Caco-2 (cell line): ENCODE data around the gene CASP5. TPM values are rescaled to one million over a fixed set of nuclear protein-coding genes. Genes with fewer than 3 reads are reported as not detected.

Experiments
- BruUV-seq: library from RNA; stranded (reverse); fragments of 400-500 nt; replicated peaks from 2 replicates; lab custom pipeline; 2021; lab: Mats Ljungman, UMichigan
- CTCF ChIA-PET: fragments of 300-600 bp; sonication (Branson Sonifier 250); formaldehyde crosslinking; loops from one replicate; lab custom pipeline; 2022; ENCODE audit warnings: antibody characterized with exemption; lab: Charles Lee
- POLR2A ChIA-PET: fragments of 300-600 bp; sonication (Branson Sonifier 250); formaldehyde crosslinking; loops from one replicate; lab custom pipeline; 2022; ENCODE audit warnings: antibody characterized with exemption; lab: Charles Lee
- DNase-seq, 2 experiments: peaks; one replicate each; pipeline versions ENCODE4 v3.0.0 to v3.0.0-alpha.2; 2020 to 2022
- H3K27me3 ChIP-seq: replicated peaks from 2 replicates; pipeline ENCODE4 v1.6.0; 2011; ENCODE audit warnings: low read length; ENCODE audit not compliant: control insufficient read depth, insufficient read depth
- H3K36me3 ChIP-seq: 2 replicates; pipeline ENCODE4 v1.5.1; 2011; ENCODE audit warnings: low read length; ENCODE audit not compliant: control insufficient read depth, insufficient read depth
- H3K4me1 ChIP-seq: fragments of 250-450 bp; sonication (Bioruptor Pico); 2 replicates; pipeline ENCODE4 v1.5.1; 2020; ENCODE audit warnings: mild to moderate bottlenecking
- H3K4me3 ChIP-seq: 2 replicates; pipeline ENCODE4 v1.5.1; 2011; ENCODE audit warnings: low read depth, mild to moderate bottlenecking, control low read depth, low read length
- H3K9me3 ChIP-seq: fragments of 250-450 bp; sonication (Bioruptor Pico); 2 replicates; pipeline ENCODE4 v1.5.1; 2020; ENCODE audit warnings: mild to moderate bottlenecking, moderate library complexity
- H3K27ac Mint-ChIP-seq: one replicate; pipeline ENCODE4 v1.8.0; 2022; ENCODE audit warnings: mixed read lengths; ENCODE audit not compliant: unreplicated experiment
- H3K27me3 Mint-ChIP-seq: one replicate; pipeline ENCODE4 v1.8.0; 2022; ENCODE audit warnings: mixed read lengths; ENCODE audit not compliant: insufficient read depth, unreplicated experiment
- H3K36me3 Mint-ChIP-seq: one replicate; pipeline ENCODE4 v1.8.0; 2022; ENCODE audit warnings: mild to moderate bottlenecking, mixed read lengths; ENCODE audit not compliant: insufficient read depth, unreplicated experiment
- H3K4me1 Mint-ChIP-seq: one replicate; pipeline ENCODE4 v1.8.0; 2022; ENCODE audit warnings: low read depth, mixed read lengths; ENCODE audit not compliant: unreplicated experiment
- H3K4me3 Mint-ChIP-seq: one replicate; pipeline ENCODE4 v1.8.0; 2022; ENCODE audit warnings: mild to moderate bottlenecking, moderate library complexity, mixed read lengths; ENCODE audit not compliant: unreplicated experiment
- H3K9me3 Mint-ChIP-seq: one replicate; pipeline ENCODE4 v1.8.0; 2022; ENCODE audit warnings: mixed read lengths; ENCODE audit not compliant: unreplicated experiment
- CTCF ChIP-seq, 2 experiments: fragments of 200-600 bp in 1 of 2; IDR thresholded peaks; 1 replicate in 1 of 2; 2 replicates in 1 of 2; pipeline versions ENCODE4 v1.5.1 to v1.8.0; 2011 to 2022; ENCODE audit warnings: antibody characterized with exemption in 1 of 2, control low read depth in 1 of 2, inconsistent platforms in 1 of 2, low read depth in 1 of 2, low read length in 1 of 2, mild to moderate bottlenecking in 1 of 2, moderate library complexity in 1 of 2; ENCODE audit not compliant: insufficient read depth in 1 of 2, severe bottlenecking in 1 of 2, unreplicated experiment in 1 of 2
- intact Hi-C: fragments of 100-400 bp; cut with micrococcal nuclease; formaldehyde crosslinking; loops from one replicate; pipeline ENCODE4 v1.10.0; 2022; ENCODE audit not compliant: unreplicated experiment
- total RNA-seq: library from RNA; stranded (reverse); gene quantifications from 2 replicates; pipeline ENCODE4 v1.2.3, GENCODE V29; 2022

Gene CASP5
- total RNA-seq, 1 experiment from 2014 or later: 1.4 TPM

- H3K4me3 Mint-ChIP-seq: no peak overlapping the region
- DNase-seq: no peak
- Histone ChIP-seq H3K27me3 (no peaks in the 10 kb centered on the region), H3K36me3 (no peaks in the 10 kb centered on the region), H3K4me3 (no peak overlapping the region), H3K4me1 (peaks cover 35% of the 10 kb centered on the region), H3K9me3 (no peaks in the 10 kb centered on the region)
- TF ChIP-seq CTCF (IDR thresholded peaks at IDR 0.05; ENCODE audit: insufficient read depth in 1 of 2, low read depth in 1 of 2, low read length in 1 of 2, severe bottlenecking in 1 of 2, unreplicated experiment in 1 of 2): no peak
- ChIA-PET CTCF (no interaction called here), POLR2A (no interaction called here)
- H3K27me3 Mint-ChIP-seq: no peaks in the 10 kb centered on the region
- H3K27ac Mint-ChIP-seq: no peak overlapping the region
- H3K9me3 Mint-ChIP-seq: peaks cover 2% of the 10 kb centered on the region
- BruUV-seq: no TSS peak
- peaks cover 22% of the 10 kb centered on the region for H3K4me1 Mint-ChIP-seq
- no peaks in the 10 kb centered on the region for H3K36me3 Mint-ChIP-seq
- intact Hi-C loops: no loop called here
Observed at GRCh38 chr11:105007463-105007862, 15.5 kb downstream of the CASP5 start.

- no peak for TF ChIP-seq CTCF (IDR thresholded peaks at IDR 0.05; ENCODE audit: insufficient read depth in 1 of 2, low read depth in 1 of 2, low read length in 1 of 2, severe bottlenecking in 1 of 2, unreplicated experiment in 1 of 2)
- H3K4me1 Mint-ChIP-seq: peaks cover 18% of the 10 kb centered on the region
- Histone ChIP-seq H3K4me3 (no peak overlapping the region), H3K27me3 (no peaks in the 10 kb centered on the region), H3K36me3 (no peaks in the 10 kb centered on the region), H3K4me1 (peaks cover 33% of the 10 kb centered on the region), H3K9me3 (peaks cover 5% of the 10 kb centered on the region; the same call in 1 of the 2 replicates)
- H3K9me3 Mint-ChIP-seq: peaks cover 19% of the 10 kb centered on the region
- ChIA-PET CTCF (interaction anchor here (0.6 to 0.8 kb wide), 2 partner anchors 1301 to 1323 kb away, joined by 3 read pairs; no protein-coding TSS in a partner anchor), POLR2A (no interaction called here)
- peaks cover 5% of the 10 kb centered on the region for H3K36me3 Mint-ChIP-seq
- no TSS peak for BruUV-seq
- intact Hi-C loops: no loop called here
- H3K4me3 Mint-ChIP-seq: no peak overlapping the region
- no peaks in the 10 kb centered on the region for H3K27me3 Mint-ChIP-seq
- no peak for DNase-seq
- H3K27ac Mint-ChIP-seq: peak overlapping the region; percentile 33
Observed at GRCh38 chr11:105005451-105005845, 17.5 kb downstream of the CASP5 start.

GRCh38 chr11:105004021-105004420 is 18.9 kb downstream of the CASP5 start:
- Mint-ChIP-seq H3K4me1 (peaks cover 18% of the 10 kb centered on the region), H3K36me3 (peaks cover 5% of the 10 kb centered on the region), H3K27me3 (no peaks in the 10 kb centered on the region), H3K9me3 (peaks cover 21% of the 10 kb centered on the region), H3K27ac (no peak overlapping the region), H3K4me3 (no peak overlapping the region)
- Histone ChIP-seq H3K36me3 (no peaks in the 10 kb centered on the region), H3K4me3 (no peak overlapping the region), H3K9me3 (peaks cover 5% of the 10 kb centered on the region; the same call in 1 of the 2 replicates), H3K27me3 (no peaks in the 10 kb centered on the region), H3K4me1 (peaks cover 32% of the 10 kb centered on the region)
- intact Hi-C loops: no loop called here
- DNase-seq: no peak
- no peak for TF ChIP-seq CTCF (IDR thresholded peaks at IDR 0.05; ENCODE audit: insufficient read depth in 1 of 2, low read depth in 1 of 2, low read length in 1 of 2, severe bottlenecking in 1 of 2, unreplicated experiment in 1 of 2)
- POLR2A ChIA-PET: no interaction called here
- CTCF ChIA-PET: no interaction called here
- no TSS peak for BruUV-seq
